ENCODE data around the gene CLDN4. TPM values are rescaled to one million over a fixed set of nuclear protein-coding genes. Genes with fewer than 3 reads are reported as not detected.
"Not testable (repeated sequence)": the region's sequence is repeated elsewhere in the genome, so short reads cannot be mapped to it uniquely, and the experiment has no call there.

Gene CLDN4
- total RNA-seq, 6 experiments from 2014 or later = 0.05 to 0.47 (median 0.32) TPM

DNA sequence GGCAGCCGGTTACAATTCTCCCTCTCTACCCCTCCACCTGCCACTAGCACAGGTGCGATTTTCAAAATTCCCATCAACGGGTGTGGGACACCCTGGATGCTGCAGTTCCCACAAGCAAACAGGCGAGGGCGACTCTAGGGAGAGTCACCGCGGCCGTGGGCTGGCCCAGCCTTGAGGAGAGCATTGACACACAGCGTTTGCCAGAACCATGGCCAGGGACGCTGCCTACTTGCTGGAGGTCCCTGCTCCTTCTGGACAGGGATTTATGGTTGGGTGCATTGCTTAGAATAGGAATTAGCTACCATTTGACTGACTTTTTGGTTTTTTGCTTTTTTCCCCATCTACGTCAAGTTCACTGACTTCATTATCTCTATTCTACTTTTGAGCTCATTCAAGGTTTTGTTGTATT lies 19.0 kb upstream of the CLDN4 start:
- H3K27ac Mint-ChIP-seq = no peak overlapping the region
- TF ChIP-seq, protein P1, sequence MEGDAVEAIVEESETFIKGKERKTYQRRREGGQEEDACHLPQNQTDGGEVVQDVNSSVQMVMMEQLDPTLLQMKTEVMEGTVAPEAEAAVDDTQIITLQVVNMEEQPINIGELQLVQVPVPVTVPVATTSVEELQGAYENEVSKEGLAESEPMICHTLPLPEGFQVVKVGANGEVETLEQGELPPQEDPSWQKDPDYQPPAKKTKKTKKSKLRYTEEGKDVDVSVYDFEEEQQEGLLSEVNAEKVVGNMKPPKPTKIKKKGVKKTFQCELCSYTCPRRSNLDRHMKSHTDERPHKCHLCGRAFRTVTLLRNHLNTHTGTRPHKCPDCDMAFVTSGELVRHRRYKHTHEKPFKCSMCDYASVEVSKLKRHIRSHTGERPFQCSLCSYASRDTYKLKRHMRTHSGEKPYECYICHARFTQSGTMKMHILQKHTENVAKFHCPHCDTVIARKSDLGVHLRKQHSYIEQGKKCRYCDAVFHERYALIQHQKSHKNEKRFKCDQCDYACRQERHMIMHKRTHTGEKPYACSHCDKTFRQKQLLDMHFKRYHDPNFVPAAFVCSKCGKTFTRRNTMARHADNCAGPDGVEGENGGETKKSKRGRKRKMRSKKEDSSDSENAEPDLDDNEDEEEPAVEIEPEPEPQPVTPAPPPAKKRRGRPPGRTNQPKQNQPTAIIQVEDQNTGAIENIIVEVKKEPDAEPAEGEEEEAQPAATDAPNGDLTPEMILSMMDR (IDR thresholded peaks at IDR 0.05) = peak; percentile 90
- DNase-seq = peak; percentile 54
- no peak overlapping the region for H3K4me3 Mint-ChIP-seq
- peaks cover 4% of the 10 kb centered on the region; the same call in 1 of the 2 replicates for H3K36me3 Mint-ChIP-seq (ENCODE audit: low read depth)
- peaks cover 18% of the 10 kb centered on the region for H3K4me1 Mint-ChIP-seq (ENCODE audit: low read depth)
- peaks cover 2% of the 10 kb centered on the region for H3K27me3 Mint-ChIP-seq (ENCODE audit: insufficient read depth)
- H3K9me3 Mint-ChIP-seq = no peaks in the 10 kb centered on the region

DNA sequence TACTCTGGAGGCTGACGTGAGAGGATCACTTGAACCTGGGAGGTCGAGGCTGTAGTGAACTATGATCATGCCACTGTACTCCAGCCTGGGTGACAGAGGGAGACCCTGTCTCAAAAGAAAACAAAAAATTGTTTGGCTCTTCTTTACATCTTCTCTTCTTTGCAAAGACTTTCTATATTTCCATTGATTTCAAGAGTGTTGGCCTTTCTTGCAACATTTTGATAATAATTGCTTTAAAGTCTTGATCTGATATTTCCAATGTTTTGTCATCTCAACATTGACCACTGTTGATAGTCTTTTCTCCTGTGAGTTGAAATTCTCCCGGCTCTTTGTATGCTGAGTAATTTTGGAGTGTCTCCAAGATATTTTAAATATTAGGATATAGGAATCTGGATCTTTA lies 17.8 kb upstream of the CLDN4 start:
- Mint-ChIP-seq H3K27ac (no peak overlapping the region), H3K4me3 (no peak overlapping the region), H3K9me3 (no peaks in the 10 kb centered on the region), H3K36me3 (ENCODE audit: low read depth) (peaks cover 4% of the 10 kb centered on the region; the same call in 1 of the 2 replicates), H3K4me1 (ENCODE audit: low read depth) (peaks cover 18% of the 10 kb centered on the region), H3K27me3 (ENCODE audit: insufficient read depth) (peaks cover 2% of the 10 kb centered on the region)
- TF ChIP-seq, protein P1 (IDR thresholded peaks at IDR 0.05) = no peak
- no peak for DNase-seq

DNA sequence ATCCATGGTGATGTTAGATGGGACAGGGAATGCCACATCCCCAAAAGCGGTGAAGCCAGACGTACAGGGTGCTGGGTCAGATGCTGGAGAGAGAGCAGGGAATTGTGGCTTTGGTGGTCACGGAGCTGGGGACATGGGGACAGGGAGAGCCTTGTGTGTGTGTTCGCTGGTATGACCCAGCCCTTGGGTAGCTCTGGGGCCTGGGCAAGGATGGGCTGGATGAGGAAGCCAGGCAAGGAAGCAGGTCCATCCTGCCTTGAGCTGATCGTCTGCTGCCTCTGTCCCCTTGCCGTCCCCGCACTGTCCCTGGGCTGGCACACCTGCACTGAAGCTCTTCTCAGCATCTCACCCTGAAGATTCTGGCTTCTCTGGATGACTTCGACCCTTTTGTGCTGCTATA lies 15.4 kb upstream of the CLDN4 start:
- Mint-ChIP-seq H3K36me3 (ENCODE audit: low read depth) (peaks cover 4% of the 10 kb centered on the region; the same call in 1 of the 2 replicates), H3K27ac (no peak overlapping the region), H3K27me3 (ENCODE audit: insufficient read depth) (peaks cover 2% of the 10 kb centered on the region), H3K4me3 (no peak overlapping the region), H3K4me1 (ENCODE audit: low read depth) (peaks cover 14% of the 10 kb centered on the region), H3K9me3 (no peaks in the 10 kb centered on the region)
- TF ChIP-seq, protein P1 (IDR thresholded peaks at IDR 0.05) = no peak
- no peak for DNase-seq

- H3K27ac Mint-ChIP-seq = no peak overlapping the region
- peaks cover 15% of the 10 kb centered on the region for H3K4me1 Mint-ChIP-seq (ENCODE audit: low read depth)
- H3K36me3 Mint-ChIP-seq (ENCODE audit: low read depth) = peaks cover 4% of the 10 kb centered on the region; the same call in 1 of the 2 replicates
- H3K27me3 Mint-ChIP-seq (ENCODE audit: insufficient read depth) = no peaks in the 10 kb centered on the region; the same call in 1 of the 2 replicates
- no peaks in the 10 kb centered on the region for H3K9me3 Mint-ChIP-seq
- H3K4me3 Mint-ChIP-seq = no peak overlapping the region
- no peak for DNase-seq
- TF ChIP-seq, protein P1 (IDR thresholded peaks at IDR 0.05) = no peak
These were observed 13.7 kb upstream of the CLDN4 start for GRCh38 chr7:73817121-73817520.

GRCh38 chr7:73820013-73820412 lies 10.8 kb upstream of the CLDN4 start:
- no peak for DNase-seq
- Mint-ChIP-seq H3K9me3 (no peaks in the 10 kb centered on the region), H3K27ac (no peak overlapping the region), H3K36me3 (ENCODE audit: low read depth) (no peaks in the 10 kb centered on the region; the same call in 1 of the 2 replicates), H3K27me3 (ENCODE audit: insufficient read depth) (no peaks in the 10 kb centered on the region; the same call in 1 of the 2 replicates), H3K4me3 (no peak overlapping the region), H3K4me1 (ENCODE audit: low read depth) (peaks cover 23% of the 10 kb centered on the region)
- TF ChIP-seq, protein P1 (IDR thresholded peaks at IDR 0.05) = no peak

GRCh38 chr7:73821597-73822285 lies 9.1 kb upstream of the CLDN4 start:
- Mint-ChIP-seq H3K4me1 (ENCODE audit: low read depth) (peaks cover 26% of the 10 kb centered on the region), H3K27ac (peak overlapping the region; percentile 96)
- H3K9me3 Mint-ChIP-seq; H3K36me3 Mint-ChIP-seq (ENCODE audit: low read depth); DNase-seq; H3K4me3 Mint-ChIP-seq; H3K27me3 Mint-ChIP-seq (ENCODE audit: insufficient read depth): not testable (repeated sequence)
